Liver (tissue), 3 donors: ENCODE measurements around the gene ZSCAN1.

ENCODE experiments used
- CTCF ChIP-seq: fragments of 150-350 bp; IDR thresholded peaks from 2 replicates; pipeline ENCODE4 v1.5.1; 2017; ENCODE audit warnings: improper control_type of control experiment, low read depth, low read length; ENCODE audit not compliant: missing input control
- MAX ChIP-seq: IDR thresholded peaks from 2 replicates; pipeline ENCODE4 v1.6.1; 2016; ENCODE audit warnings: antibody characterized with exemption
- TAF1 ChIP-seq: conservative IDR thresholded peaks from 2 replicates; pipeline ENCODE4 v1.6.1; 2016; ENCODE audit warnings: antibody characterized with exemption, mild to moderate bottlenecking
- YY1 ChIP-seq: IDR thresholded peaks from 2 replicates; pipeline ENCODE4 v1.6.1; 2016; ENCODE audit warnings: antibody characterized with exemption, mild to moderate bottlenecking
- donor health status: healthy.
- donor health status: healthy.

- TF ChIP-seq CTCF (no peak), TAF1 (no peak), MAX (no peak), YY1 (no peak)
These were observed 56.0 kb downstream of the ZSCAN1 start for GRCh38 chr19:58089846-58090245.
